Measurements from ENCODE around the gene NUP93.

- TF ChIP-seq CTCF (IDR thresholded peaks at IDR 0.05; ENCODE audit: low read length) = no peak
- no peak for TF ChIP-seq EZH2 (optimal IDR thresholded peaks at IDR 0.05; ENCODE audit: low read depth, low read length)
- no peak for TF ChIP-seq EZH2phosphoT487 (IDR thresholded peaks at IDR 0.05; ENCODE audit: low read length)
Observed at GRCh38 chr16:56767024-56767423, 37.1 kb downstream of the NUP93 start.

Data from MM.1S (cell line).